ENCODE results near the gene FLNB.

The FLNB gene

GRCh38 chr3:58065700-58066167 lies 57.5 kb downstream of the FLNB start:
- TF ChIP-seq, protein P1, sequence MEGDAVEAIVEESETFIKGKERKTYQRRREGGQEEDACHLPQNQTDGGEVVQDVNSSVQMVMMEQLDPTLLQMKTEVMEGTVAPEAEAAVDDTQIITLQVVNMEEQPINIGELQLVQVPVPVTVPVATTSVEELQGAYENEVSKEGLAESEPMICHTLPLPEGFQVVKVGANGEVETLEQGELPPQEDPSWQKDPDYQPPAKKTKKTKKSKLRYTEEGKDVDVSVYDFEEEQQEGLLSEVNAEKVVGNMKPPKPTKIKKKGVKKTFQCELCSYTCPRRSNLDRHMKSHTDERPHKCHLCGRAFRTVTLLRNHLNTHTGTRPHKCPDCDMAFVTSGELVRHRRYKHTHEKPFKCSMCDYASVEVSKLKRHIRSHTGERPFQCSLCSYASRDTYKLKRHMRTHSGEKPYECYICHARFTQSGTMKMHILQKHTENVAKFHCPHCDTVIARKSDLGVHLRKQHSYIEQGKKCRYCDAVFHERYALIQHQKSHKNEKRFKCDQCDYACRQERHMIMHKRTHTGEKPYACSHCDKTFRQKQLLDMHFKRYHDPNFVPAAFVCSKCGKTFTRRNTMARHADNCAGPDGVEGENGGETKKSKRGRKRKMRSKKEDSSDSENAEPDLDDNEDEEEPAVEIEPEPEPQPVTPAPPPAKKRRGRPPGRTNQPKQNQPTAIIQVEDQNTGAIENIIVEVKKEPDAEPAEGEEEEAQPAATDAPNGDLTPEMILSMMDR (conservative IDR thresholded peaks at IDR 0.05; ENCODE audit: control insufficient read depth, insufficient read depth, low read depth, low read length): no peak
- no peak for DNase-seq (ENCODE audit: low read depth)
- no peak overlapping the region for H3K4me3 ChIP-seq (ENCODE audit: control insufficient read depth, low read depth, low read length)

GRCh38 chr3:58066842-58067241 lies 58.6 kb downstream of the FLNB start:
- TF ChIP-seq, protein P1 (conservative IDR thresholded peaks at IDR 0.05; ENCODE audit: control insufficient read depth, insufficient read depth, low read depth, low read length): no peak
- peak; percentile 64 for DNase-seq (ENCODE audit: low read depth)
- H3K4me3 ChIP-seq (ENCODE audit: control insufficient read depth, low read depth, low read length): no peak overlapping the region

- TF ChIP-seq, protein P1 (conservative IDR thresholded peaks at IDR 0.05; ENCODE audit: control insufficient read depth, insufficient read depth, low read depth, low read length): no peak
- no peak for DNase-seq (ENCODE audit: low read depth)
- no peak overlapping the region for H3K4me3 ChIP-seq (ENCODE audit: control insufficient read depth, low read depth, low read length)
Observed at GRCh38 chr3:58068122-58068809, 60.0 kb downstream of the FLNB start.

- TF ChIP-seq, protein P1 (conservative IDR thresholded peaks at IDR 0.05; ENCODE audit: control insufficient read depth, insufficient read depth, low read depth, low read length): no peak
- H3K4me3 ChIP-seq (ENCODE audit: control insufficient read depth, low read depth, low read length): no peak overlapping the region
- no peak for DNase-seq (ENCODE audit: low read depth)
Observed at GRCh38 chr3:58071480-58071971, 63.3 kb downstream of the FLNB start.

DNA sequence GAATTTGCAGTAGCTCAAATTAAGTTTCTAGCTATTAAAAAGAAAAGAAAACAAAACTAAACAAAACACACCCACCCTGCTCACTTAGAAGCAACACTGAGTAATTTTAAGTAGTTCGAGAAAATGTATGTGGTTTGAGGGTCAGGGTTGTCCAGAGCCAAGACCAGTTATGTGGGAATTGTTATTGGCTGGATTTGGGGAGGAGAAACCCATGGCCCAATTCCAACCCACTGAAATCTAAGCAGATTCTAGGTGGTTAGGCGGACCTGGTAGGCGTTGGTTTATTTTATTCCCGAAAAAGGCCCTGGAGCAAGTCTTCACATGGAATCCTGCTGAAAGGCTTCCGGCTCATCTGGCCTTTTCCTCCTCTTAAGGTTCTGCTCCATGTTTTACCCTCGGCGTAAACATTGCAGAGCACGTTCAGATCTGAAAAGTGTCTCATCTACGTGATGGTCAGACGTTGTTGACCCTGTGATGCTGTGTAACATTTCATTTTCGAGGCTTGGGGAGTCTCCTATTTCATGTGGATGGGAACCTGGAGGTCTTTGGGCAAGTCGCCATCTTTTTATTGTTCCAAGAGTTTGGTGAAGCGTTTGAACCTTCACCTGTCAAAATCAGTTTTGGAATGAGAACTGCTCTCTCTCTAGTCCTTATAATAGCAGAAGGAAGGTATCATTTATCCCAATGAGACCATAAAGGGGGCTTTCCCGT lies 64.0 kb downstream of the FLNB start:
- peak; percentile 71 for DNase-seq (ENCODE audit: low read depth)
- TF ChIP-seq, protein P1 (conservative IDR thresholded peaks at IDR 0.05; ENCODE audit: control insufficient read depth, insufficient read depth, low read depth, low read length): no peak
- H3K4me3 ChIP-seq (ENCODE audit: control insufficient read depth, low read depth, low read length): no peak overlapping the region

GRCh38 chr3:58072763-58073130 lies 64.5 kb downstream of the FLNB start:
- H3K4me3 ChIP-seq (ENCODE audit: control insufficient read depth, low read depth, low read length): no peak overlapping the region
- TF ChIP-seq, protein P1 (conservative IDR thresholded peaks at IDR 0.05; ENCODE audit: control insufficient read depth, insufficient read depth, low read depth, low read length): no peak
- DNase-seq (ENCODE audit: low read depth): no peak
